Neural cell (in vitro differentiated cells): ENCODE data around the gene TMC7. TPM values are rescaled to one million over a fixed set of nuclear protein-coding genes. Genes with fewer than 3 reads are reported as not detected.

Experiments
- polyA plus RNA-seq: library from polyadenylated mRNA; depleted of rRNA; stranded (reverse); fragments of >200 nt; gene quantifications from 2 replicates; pipeline ENCODE4 v1.2.3, GENCODE V29; 2014
- small RNA-seq, 3 experiments: library from RNA; depleted of rRNA; stranded (forward); fragments of <200 nt; gene quantifications; one replicate each; pipeline ENCODE3, GENCODE V24; 2012

The TMC7 gene
- polyA plus RNA-seq, 1 donor from 2014 or later, result 3.5 TPM

Small RNAs within 50 kb of the gene (small RNA-seq; reads per million reads assigned to genes)
- gene RNU6-1340P, result 0 to 1.3 (median 0.10) reads per million in 3 experiments

Other genes with a start within 250 kb of the TMC7 start
- gene RPS15A, start 193.6 kb upstream of the TMC7 start, polyA plus RNA-seq, result 3,271 and 3,296 TPM in 2 replicates
- gene ARL6IP1, start 182.4 kb upstream of the TMC7 start, polyA plus RNA-seq, result 533 and 556 TPM in 2 replicates
- gene SMG1, start 57.5 kb upstream of the TMC7 start, polyA plus RNA-seq, result 26.3 and 32.7 TPM in 2 replicates
- 38.5 and 47.0 TPM in 2 replicates for gene COQ7, start 83.7 kb downstream of the TMC7 start, polyA plus RNA-seq
- gene ITPRIPL2, start 130.0 kb downstream of the TMC7 start, polyA plus RNA-seq, result not detected in 2 replicates
- gene SYT17, start 184.3 kb downstream of the TMC7 start, polyA plus RNA-seq, result 3.0 and 5.5 TPM in 2 replicates